PC-3 (cell line): ENCODE measurements around the gene ACVRL1.

Experiments used
- CTCF ChIP-seq: fragments of 300-600 bp; sonication (generic); conservative IDR thresholded peaks from 2 replicates; pipeline ENCODE4 v1.5.1; 2017; ENCODE audit warnings: antibody characterized with exemption, low read depth, mild to moderate bottlenecking, low read length
- EZH2 ChIP-seq: fragments of 300-600 bp; sonication (generic); IDR thresholded peaks from one replicate; pipeline ENCODE4 v1.6.1; 2017; ENCODE audit warnings: antibody characterized with exemption, mild to moderate bottlenecking, low read length; ENCODE audit not compliant: unreplicated experiment

DNA sequence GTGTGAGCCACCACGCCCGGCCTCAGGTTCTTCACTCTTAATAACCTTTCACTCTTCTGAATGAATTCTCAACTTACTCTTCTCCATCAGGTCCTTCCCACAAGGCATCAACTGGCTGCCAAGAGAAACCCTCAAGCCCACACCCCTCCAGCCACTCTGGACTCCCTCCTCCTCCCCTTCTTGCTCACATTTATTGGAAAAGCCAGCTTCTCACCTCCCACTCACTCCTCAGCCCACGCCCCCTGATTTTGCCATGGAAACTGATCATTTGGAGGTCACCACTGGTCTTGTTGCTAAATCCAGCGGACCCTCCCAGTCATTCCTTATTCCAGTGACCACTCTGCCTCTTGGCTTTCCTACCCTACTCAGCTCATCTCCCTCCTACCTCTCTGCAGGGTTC lies 26.8 kb downstream of the ACVRL1 start:
- TF ChIP-seq CTCF, result no peak
- no peak for TF ChIP-seq EZH2
